Hepatocyte (in vitro differentiated cells): ENCODE measurements around the gene FOXA1. TPM values are rescaled to one million over a fixed set of nuclear protein-coding genes. Genes with fewer than 3 reads are reported as not detected.
"Not testable (repeated sequence)": the region's sequence is repeated elsewhere in the genome, so short reads cannot be mapped to it uniquely, and the experiment has no call there.

Experiments used
- DNase-seq: peaks from one replicate; pipeline ENCODE4 v3.0.0-alpha.2; 2016; ENCODE audit warnings: low spot score
- H2AFZ ChIP-seq: fragments of 200-600 bp; sonication (generic); 2 replicates; pipeline ENCODE4 v1.6.0; 2016; ENCODE audit warnings: antibody characterized with exemption, mild to moderate bottlenecking
- H3K27ac ChIP-seq: fragments of 200-600 bp; sonication (generic); 2 replicates; pipeline ENCODE4 v1.5.1; 2016; ENCODE audit warnings: mild to moderate bottlenecking
- H3K27me3 ChIP-seq: fragments of 200-600 bp; sonication (generic); 2 replicates; pipeline ENCODE4 v1.6.1; 2016
- H3K36me3 ChIP-seq: fragments of 200-600 bp; sonication (generic); replicated peaks from 2 replicates; pipeline ENCODE4 v1.5.1; 2016; ENCODE audit warnings: low read depth; ENCODE audit not compliant: insufficient read depth
- H3K4me1 ChIP-seq: fragments of 200-600 bp; sonication (generic); 2 replicates; pipeline ENCODE4 v1.5.1; 2016; ENCODE audit warnings: mild to moderate bottlenecking, moderate library complexity; ENCODE audit not compliant: insufficient read depth
- H3K4me2 ChIP-seq: fragments of 200-600 bp; sonication (generic); 2 replicates; pipeline ENCODE4 v1.6.0; 2016
- H3K4me3 ChIP-seq: fragments of 200-600 bp; sonication (generic); 2 replicates; pipeline ENCODE4 v1.5.1; 2016; ENCODE audit warnings: mild to moderate bottlenecking
- H3K79me2 ChIP-seq: fragments of 200-600 bp; sonication (generic); 2 replicates; pipeline ENCODE4 v1.6.0; 2017; ENCODE audit warnings: mild to moderate bottlenecking
- H3K9me2 ChIP-seq: fragments of 200-600 bp; sonication (generic); replicated peaks from 2 replicates; pipeline ENCODE4 v1.6.0; 2017; ENCODE audit warnings: mild to moderate bottlenecking; ENCODE audit not compliant: insufficient read depth
- H3K9me3 ChIP-seq: fragments of 200-600 bp; sonication (generic); 2 replicates; pipeline ENCODE4 v1.5.1; 2016; ENCODE audit warnings: low read depth, mild to moderate bottlenecking
- H4K20me1 ChIP-seq: fragments of 200-600 bp; sonication (generic); 2 replicates; pipeline ENCODE4 v1.6.0; 2016; ENCODE audit warnings: mild to moderate bottlenecking; ENCODE audit not compliant: insufficient read depth, poor library complexity, severe bottlenecking
- CTCF ChIP-seq: fragments of 200-600 bp; sonication (generic); IDR thresholded peaks from 2 replicates; pipeline ENCODE4 v1.5.1; 2016; ENCODE audit warnings: antibody characterized with exemption, mild to moderate bottlenecking; ENCODE audit not compliant: poor library complexity
- EZH2 ChIP-seq: fragments of 200-600 bp; sonication (generic); IDR thresholded peaks from 2 replicates; pipeline ENCODE4 v1.6.1; 2016; ENCODE audit warnings: antibody characterized with exemption, mild to moderate bottlenecking, borderline replicate concordance
- EZH2phosphoT487 ChIP-seq: fragments of 200-600 bp; sonication (generic); IDR thresholded peaks from one replicate; pipeline ENCODE4 v1.6.1; 2018; ENCODE audit warnings: antibody characterized with exemption, mild to moderate bottlenecking, low read depth, moderate library complexity; ENCODE audit not compliant: unreplicated experiment, severe bottlenecking
- WGBS: methylation state at CpG from one replicate; pipeline ENCODE4 v1.1.6; 2016; ENCODE audit warnings: low lambda C conversion rate; ENCODE audit errors: missing lambda C conversion rate; 5-methylcytosine and 5-hydroxymethylcytosine counted together
- polyA plus RNA-seq: library from polyadenylated mRNA; unstranded; fragments of >200 nt; fragmentation: Nextera tagmentation; extraction: Ambion mirVana; gene quantifications from 2 replicates; pipeline ENCODE4 v1.2.1, GENCODE V29; 2016
- total RNA-seq: library from RNA; depleted of rRNA; stranded (reverse); fragments of >200 nt; gene quantifications from 2 replicates; pipeline ENCODE4 v1.2.3, GENCODE V29; 2014

FOXA1 gene
- total and polyA plus RNA-seq, 2 experiments from 2014 or later = 85.7 to 89.2 TPM

- DNase-seq = no peak
- no peak overlapping the region for H2AFZ ChIP-seq
- H3K4me1 ChIP-seq = peaks cover 9% of the 10 kb centered on the region
- H3K79me2 ChIP-seq = peaks cover 27% of the 10 kb centered on the region
- H3K27ac ChIP-seq = no peak overlapping the region
- peak overlapping the region; percentile 0 for H3K4me2 ChIP-seq
- H3K9me2 ChIP-seq = no peaks in the 10 kb centered on the region
- H3K27me3 ChIP-seq = no peaks in the 10 kb centered on the region
- peaks cover 4% of the 10 kb centered on the region for H3K9me3 ChIP-seq
- no peak overlapping the region for H3K4me3 ChIP-seq
- no peak for TF ChIP-seq CTCF
- TF ChIP-seq EZH2 = no peak
- TF ChIP-seq EZH2phosphoT487 = no peak
- 72% methylated on average over 6 of the region's 6 CpGs for WGBS
- no peaks in the 10 kb centered on the region for H4K20me1 ChIP-seq
- H3K36me3 ChIP-seq = no peaks in the 10 kb centered on the region
Observed at GRCh38 chr14:37559386-37559785, 35.7 kb downstream of the FOXA1 start.

- peaks cover 4% of the 10 kb centered on the region for H3K9me3 ChIP-seq
- H3K79me2 ChIP-seq = peaks cover 20% of the 10 kb centered on the region
- TF ChIP-seq EZH2phosphoT487 (no peak), EZH2 (no peak), CTCF (no peak)
- H2AFZ ChIP-seq = no peak overlapping the region
- H3K36me3 ChIP-seq = no peaks in the 10 kb centered on the region
- H3K27ac ChIP-seq = no peak overlapping the region
- WGBS = 83% methylated on average over 4 of the region's 4 CpGs
- no peaks in the 10 kb centered on the region for H4K20me1 ChIP-seq
- no peak for DNase-seq
- H3K4me2 ChIP-seq = peak overlapping the region; percentile 0
- no peak overlapping the region for H3K4me3 ChIP-seq
- no peaks in the 10 kb centered on the region for H3K9me2 ChIP-seq
- peaks cover 9% of the 10 kb centered on the region for H3K4me1 ChIP-seq
- no peaks in the 10 kb centered on the region for H3K27me3 ChIP-seq
Observed at GRCh38 chr14:37558740-37559139, 36.3 kb downstream of the FOXA1 start.

GRCh38 chr14:37555596-37555995 is 39.5 kb downstream of the FOXA1 start:
- not testable (repeated sequence) for H3K27ac ChIP-seq, H2AFZ ChIP-seq, H3K4me3 ChIP-seq, H3K4me1 ChIP-seq, H3K27me3 ChIP-seq, H3K4me2 ChIP-seq, H3K36me3 ChIP-seq, H4K20me1 ChIP-seq, DNase-seq, H3K9me3 ChIP-seq, H3K9me2 ChIP-seq
- no CpG with 5 or more reads among the region's 33 CpGs for WGBS
- peaks cover 13% of the 10 kb centered on the region for H3K79me2 ChIP-seq

GRCh38 chr14:37553935-37554550 is 41.0 kb downstream of the FOXA1 start:
- Histone ChIP-seq H3K9me3 (peaks cover 4% of the 10 kb centered on the region), H3K9me2 (no peaks in the 10 kb centered on the region), H3K4me2 (no peak overlapping the region), H3K4me3 (no peak overlapping the region), H4K20me1 (no peaks in the 10 kb centered on the region), H3K27ac (no peak overlapping the region), H3K36me3 (no peaks in the 10 kb centered on the region), H2AFZ (no peak overlapping the region), H3K27me3 (no peaks in the 10 kb centered on the region), H3K4me1 (peaks cover 4% of the 10 kb centered on the region), H3K79me2 (no peaks in the 10 kb centered on the region)
- no peak for DNase-seq
- no peak for TF ChIP-seq EZH2phosphoT487
- no peak for TF ChIP-seq CTCF
- no peak for TF ChIP-seq EZH2
- WGBS = 94% methylated on average over 1 of the region's 1 CpG
